HG03342 (cell line): Measurements from ENCODE around the gene CACHD1.

Source experiments
- ATAC-seq: cut with Tn5 transposase; IDR thresholded peaks from one replicate; pipeline ENCODE4 v1.9.1; 2021; ENCODE audit warnings: mild to moderate bottlenecking, moderate library complexity; ENCODE audit not compliant: unreplicated experiment

The CACHD1 gene

GRCh38 chr1:64469977-64470664 lies at the start of gene CACHD1:
CACHD1 (plus strand) TSS chr1:64470129; CDS start chr1:64470745, 616 bp downstream.
- peak; percentile 76 for ATAC-seq

- no peak for ATAC-seq
Observed at GRCh38 chr1:64421377-64421776, 48.6 kb upstream of the CACHD1 start.

GRCh38 chr1:64423526-64423925 lies 46.4 kb upstream of the CACHD1 start:
- ATAC-seq, result no peak

GRCh38 chr1:64424412-64424811 lies 45.5 kb upstream of the CACHD1 start:
- no peak for ATAC-seq

- ATAC-seq, result no peak
Observed at GRCh38 chr1:64425521-64425920, 44.4 kb upstream of the CACHD1 start.

GRCh38 chr1:64426681-64427080 lies 43.2 kb upstream of the CACHD1 start:
- ATAC-seq, result no peak

- no peak for ATAC-seq
Observed at GRCh38 chr1:64427879-64428278, 42.0 kb upstream of the CACHD1 start.

- no peak for ATAC-seq
Observed at GRCh38 chr1:64433308-64433707, 36.6 kb upstream of the CACHD1 start.

GRCh38 chr1:64433747-64434146 lies 36.2 kb upstream of the CACHD1 start:
- ATAC-seq, result no peak

GRCh38 chr1:64435000-64435399 lies 34.9 kb upstream of the CACHD1 start:
- ATAC-seq, result no peak

- no peak for ATAC-seq
Observed at GRCh38 chr1:64437453-64437852, 32.5 kb upstream of the CACHD1 start.

- no peak for ATAC-seq
Observed at GRCh38 chr1:64440183-64440826, 29.6 kb upstream of the CACHD1 start.

GRCh38 chr1:64451440-64451839 lies 18.5 kb upstream of the CACHD1 start:
- no peak for ATAC-seq

- ATAC-seq, result no peak
Observed at GRCh38 chr1:64453688-64454087, 16.2 kb upstream of the CACHD1 start.

GRCh38 chr1:64458915-64459314 lies 11.0 kb upstream of the CACHD1 start:
- ATAC-seq, result no peak

GRCh38 chr1:64459743-64460142 lies 10.2 kb upstream of the CACHD1 start:
- no peak for ATAC-seq

GRCh38 chr1:64466033-64466432 lies 3.9 kb upstream of the CACHD1 start:
- ATAC-seq, result no peak

GRCh38 chr1:64469116-64469976 lies 583 bp upstream of the CACHD1 start:
- no peak for ATAC-seq

- peak; percentile 21 for ATAC-seq
Observed at GRCh38 chr1:64470665-64471217, 812 bp downstream of the CACHD1 start.

- ATAC-seq, result no peak
Observed at GRCh38 chr1:64471218-64472039, 1.5 kb downstream of the CACHD1 start.

- ATAC-seq, result no peak
Observed at GRCh38 chr1:64472040-64472376, 2.1 kb downstream of the CACHD1 start.
